HepG2 (cell line): ENCODE data around the gene DNAJC5. TPM values are rescaled to one million over a fixed set of nuclear protein-coding genes. Genes with fewer than 3 reads are reported as not detected.

ENCODE experiments used
- ADNP ChIP-seq: sonication (generic); formaldehyde crosslinking; IDR thresholded peaks from 2 replicates; pipeline ENCODE4 v1.4.0; 2020; ENCODE audit warnings: missing genetic modification reagents
- HCFC1 ChIP-seq: fragments of 150-350 bp; IDR thresholded peaks from 2 replicates; pipeline ENCODE4 v1.6.1; 2014; ENCODE audit warnings: low read depth, low read length
- HIC2 ChIP-seq: sonication (generic); formaldehyde crosslinking; IDR thresholded peaks from 2 replicates; pipeline ENCODE4 v1.9.0; 2022; ENCODE audit warnings: low read depth, missing genetic modification reagents
- KDM2A ChIP-seq: sonication (generic); formaldehyde crosslinking; IDR thresholded peaks from 2 replicates; pipeline ENCODE4 v1.4.0; 2020; ENCODE audit warnings: low read depth, missing genetic modification reagents, borderline replicate concordance
- MAFF ChIP-seq: IDR thresholded peaks from 2 replicates; pipeline ENCODE4 v1.6.1; 2011; ENCODE audit warnings: low read depth, low read length, improper control_type of control experiment
- MTA3 ChIP-seq: sonication (generic); formaldehyde crosslinking; IDR thresholded peaks from 2 replicates; pipeline ENCODE4 v1.4.0; 2020; ENCODE audit warnings: missing genetic modification reagents
- SOX13 ChIP-seq, 3 experiments: fragments of 450-650 bp in 1 of 3; sonication (generic) in 1 of 3; formaldehyde crosslinking in 1 of 3; IDR thresholded peaks in 2 of 3; conservative IDR thresholded peaks in 1 of 3; 2 replicates each; pipeline versions ENCODE4 v1.5.0 to v1.6.1; 2016 to 2020; ENCODE audit warnings: antibody characterized with exemption in 1 of 3, mild to moderate bottlenecking in 1 of 3, missing compliant biosample characterization in 1 of 3, missing genetic modification reagents in 1 of 3, moderate library complexity in 1 of 3
- SP2 ChIP-seq: sonication (generic); formaldehyde crosslinking; IDR thresholded peaks from 2 replicates; pipeline ENCODE4 v1.5.1; 2020; ENCODE audit warnings: mild to moderate bottlenecking, missing genetic modification reagents
- SRSF9 ChIP-seq: fragments of 200-400 bp; formaldehyde crosslinking; IDR thresholded peaks from 2 replicates; pipeline ENCODE4 v1.6.1; 2018; ENCODE audit warnings: borderline replicate concordance, mild to moderate bottlenecking, low read depth, low read length; ENCODE audit not compliant: insufficient read depth, poor library complexity, severe bottlenecking
- TBP ChIP-seq: sonication (generic); formaldehyde crosslinking; IDR thresholded peaks from 2 replicates; pipeline ENCODE4 v1.5.0; 2020; ENCODE audit warnings: missing genetic modification reagents
- TGIF2 ChIP-seq: IDR thresholded peaks from 2 replicates; pipeline ENCODE4 v1.6.1; 2016; ENCODE audit warnings: control low read depth, missing compliant biosample characterization
- TP53 ChIP-seq: sonication (generic); formaldehyde crosslinking; conservative IDR thresholded peaks from 2 replicates; pipeline ENCODE4 v1.4.0; 2020; ENCODE audit warnings: missing genetic modification reagents
- ZBTB21 ChIP-seq: sonication (generic); formaldehyde crosslinking; IDR thresholded peaks from 2 replicates; pipeline ENCODE4 v1.4.0; 2020; ENCODE audit warnings: missing genetic modification reagents
- ZBTB26 ChIP-seq: IDR thresholded peaks from 2 replicates; pipeline ENCODE4 v1.6.1; 2016; ENCODE audit warnings: missing compliant biosample characterization, missing genetic modification reagents, borderline replicate concordance
- ZNF230 ChIP-seq: sonication (generic); formaldehyde crosslinking; IDR thresholded peaks from 2 replicates; pipeline ENCODE4 v1.4.0; 2020; ENCODE audit warnings: mild to moderate bottlenecking, missing genetic modification reagents
- ZNF275 ChIP-seq: sonication (generic); formaldehyde crosslinking; IDR thresholded peaks from 2 replicates; pipeline ENCODE4 v1.8.0; 2022; ENCODE audit warnings: missing genetic modification reagents, mild to moderate bottlenecking, inconsistent platforms, borderline replicate concordance
- ZNF468 ChIP-seq: sonication (generic); formaldehyde crosslinking; IDR thresholded peaks from 2 replicates; pipeline ENCODE4 v1.8.0; 2022; ENCODE audit warnings: mild to moderate bottlenecking, moderate library complexity, missing genetic modification reagents
- ZNF574 ChIP-seq: sonication (generic); formaldehyde crosslinking; IDR thresholded peaks from 2 replicates; pipeline ENCODE4 v1.4.0; 2020; ENCODE audit warnings: missing genetic modification reagents
- ZNF709 ChIP-seq: sonication (generic); formaldehyde crosslinking; IDR thresholded peaks from 2 replicates; pipeline ENCODE4 v1.5.0; 2020; ENCODE audit warnings: mild to moderate bottlenecking, missing genetic modification reagents
- polyA plus RNA-seq, 8 experiments: library from polyadenylated mRNA; depleted of rRNA in 3 of 8; stranded (reverse) in 7 of 8; unstranded in 1 of 8; fragments of >200 nt; fragmentation: Illumina TruSeq in 4 of 8; extraction: Trizol in 4 of 8; gene quantifications; 2 replicates each; pipeline versions ENCODE4 v1.2.1 to v1.2.3, GENCODE V29; 2011 to 2016; ENCODE audit warnings: low read depth in 4 of 8, missing spikeins in 1 of 8, mixed read lengths in 1 of 8; ENCODE audit not compliant: insufficient read depth in 1 of 8
- total RNA-seq, 5 experiments: library from RNA; depleted of rRNA; stranded (reverse); fragments of >200 nt; fragmentation: Illumina TruSeq; extraction: Trizol; gene quantifications; 2 replicates each; pipeline ENCODE4 v1.2.3, GENCODE V29; 2016; ENCODE audit warnings: low read depth in 1 of 5
- TF ChIP-seq, protein P1 (sequence below): conservative IDR thresholded peaks from 2 replicates; pipeline ENCODE4 v1.6.1; 2018; ENCODE audit warnings: missing genetic modification reagents
- TF ChIP-seq, protein P2 (sequence below): sonication (generic); formaldehyde crosslinking; IDR thresholded peaks from 2 replicates; pipeline ENCODE4 v1.8.0; 2022; ENCODE audit warnings: missing genetic modification reagents, mild to moderate bottlenecking, borderline replicate concordance

The DNAJC5 gene
- total and polyA plus RNA-seq, 2 of the 13 experiments (the other 11 are each of a cell fraction or from before 2014, with no cell fraction given): 42.8 to 64.5 TPM

GRCh38 chr20:63864545-63864977, 30.4 kb upstream of the DNAJC5 start (continued):
- TF ChIP-seq HIC2 (CRISPR knock-in tag) (no peak), MAFF (no peak), TBP (0 out of 2 replicates have a peak, but pooled peaks have one; percentile 76), SRSF9 (no peak), ZNF574 (no peak), HCFC1 (no peak), ADNP (CRISPR knock-in tag) (peak; percentile 12; the same call in 1 of the 2 replicates), ZNF230 (CRISPR knock-in tag) (no peak), TGIF2 (CRISPR knock-in tag) (no peak), MTA3 (CRISPR knock-in tag) (no peak), ZBTB26 (no peak), KDM2A (CRISPR knock-in tag) (no peak), TP53 (CRISPR knock-in tag) (no peak; the same call in 1 of the 2 replicates), SP2 (CRISPR knock-in tag) (no peak), SOX13 (IDR thresholded peaks at IDR 0.05) (no peak), SOX13 (CRISPR knock-in tag; conservative IDR thresholded peaks at IDR 0.05 in 1 of 2, IDR thresholded peaks at IDR 0.05 in 1 of 2) (no peak), ZNF709 (CRISPR knock-in tag) (no peak), ZNF468 (CRISPR knock-in tag) (no peak), ZBTB21 (CRISPR knock-in tag) (no peak), ZNF275 (CRISPR knock-in tag) (no peak)
- TF ChIP-seq, protein P1, sequence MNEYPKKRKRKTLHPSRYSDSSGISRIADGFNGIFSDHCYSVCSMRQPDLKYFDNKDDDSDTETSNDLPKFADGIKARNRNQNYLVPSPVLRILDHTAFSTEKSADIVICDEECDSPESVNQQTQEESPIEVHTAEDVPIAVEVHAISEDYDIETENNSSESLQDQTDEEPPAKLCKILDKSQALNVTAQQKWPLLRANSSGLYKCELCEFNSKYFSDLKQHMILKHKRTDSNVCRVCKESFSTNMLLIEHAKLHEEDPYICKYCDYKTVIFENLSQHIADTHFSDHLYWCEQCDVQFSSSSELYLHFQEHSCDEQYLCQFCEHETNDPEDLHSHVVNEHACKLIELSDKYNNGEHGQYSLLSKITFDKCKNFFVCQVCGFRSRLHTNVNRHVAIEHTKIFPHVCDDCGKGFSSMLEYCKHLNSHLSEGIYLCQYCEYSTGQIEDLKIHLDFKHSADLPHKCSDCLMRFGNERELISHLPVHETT (CRISPR knock-in tag): no peak
- TF ChIP-seq, protein P2, sequence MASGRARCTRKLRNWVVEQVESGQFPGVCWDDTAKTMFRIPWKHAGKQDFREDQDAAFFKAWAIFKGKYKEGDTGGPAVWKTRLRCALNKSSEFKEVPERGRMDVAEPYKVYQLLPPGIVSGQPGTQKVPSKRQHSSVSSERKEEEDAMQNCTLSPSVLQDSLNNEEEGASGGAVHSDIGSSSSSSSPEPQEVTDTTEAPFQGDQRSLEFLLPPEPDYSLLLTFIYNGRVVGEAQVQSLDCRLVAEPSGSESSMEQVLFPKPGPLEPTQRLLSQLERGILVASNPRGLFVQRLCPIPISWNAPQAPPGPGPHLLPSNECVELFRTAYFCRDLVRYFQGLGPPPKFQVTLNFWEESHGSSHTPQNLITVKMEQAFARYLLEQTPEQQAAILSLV: no peak
